WTC11 (cell line): ENCODE results near the gene RUFY2.

ENCODE experiments used
- CBFB ChIP-seq: sonication (generic); formaldehyde crosslinking; IDR thresholded peaks from 2 replicates; pipeline ENCODE4 v1.8.1; 2022; ENCODE audit warnings: mild to moderate bottlenecking, low read depth, missing genetic modification reagents
- CREM ChIP-seq: sonication (generic); formaldehyde crosslinking; IDR thresholded peaks from 2 replicates; pipeline ENCODE4 v1.8.1; 2022; ENCODE audit warnings: mild to moderate bottlenecking, missing genetic modification reagents, moderate library complexity
- CTCF ChIP-seq: fragments of 200-600 bp; IDR thresholded peaks from 2 replicates; pipeline ENCODE4 v1.8.0; 2022; ENCODE audit warnings: antibody characterized with exemption
- HMGXB4 ChIP-seq: sonication (generic); formaldehyde crosslinking; IDR thresholded peaks from 2 replicates; pipeline ENCODE4 v1.8.1; 2023; ENCODE audit warnings: mild to moderate bottlenecking, moderate library complexity, missing genetic modification reagents
- RELA ChIP-seq: sonication (generic); formaldehyde crosslinking; IDR thresholded peaks from 2 replicates; pipeline ENCODE4 v1.8.1; 2022; ENCODE audit warnings: missing genetic modification reagents, mild to moderate bottlenecking, borderline replicate concordance
- SMAD3 ChIP-seq: sonication (generic); formaldehyde crosslinking; IDR thresholded peaks from 2 replicates; pipeline ENCODE4 v1.8.0; 2022; ENCODE audit warnings: missing genetic modification reagents, mild to moderate bottlenecking, borderline replicate concordance
- SMAD4 ChIP-seq: sonication (generic); formaldehyde crosslinking; IDR thresholded peaks from 2 replicates; pipeline ENCODE4 v1.8.0; 2022; ENCODE audit warnings: mild to moderate bottlenecking, missing genetic modification reagents
- USF1 ChIP-seq: sonication (generic); formaldehyde crosslinking; IDR thresholded peaks from 2 replicates; pipeline ENCODE4 v1.8.0; 2022; ENCODE audit warnings: mild to moderate bottlenecking, missing genetic modification reagents
- ZBTB43 ChIP-seq: sonication (generic); formaldehyde crosslinking; IDR thresholded peaks from 2 replicates; pipeline ENCODE4 v1.8.1; 2023; ENCODE audit warnings: mild to moderate bottlenecking, missing genetic modification reagents
- ZNF138 ChIP-seq: sonication (generic); formaldehyde crosslinking; conservative IDR thresholded peaks from 2 replicates; pipeline ENCODE4 v1.8.1; 2022; ENCODE audit warnings: mild to moderate bottlenecking, moderate library complexity, missing genetic modification reagents

GRCh38 chr10:68336754-68337351 is 70.2 kb downstream of the RUFY2 start:
- TF ChIP-seq CTCF (no peak), HMGXB4 (CRISPR knock-in tag) (no peak), USF1 (CRISPR knock-in tag) (no peak), SMAD3 (CRISPR knock-in tag) (no peak), ZBTB43 (CRISPR knock-in tag) (no peak), ZNF138 (CRISPR knock-in tag) (no peak), CREM (CRISPR knock-in tag) (no peak), SMAD4 (no peak), RELA (CRISPR knock-in tag) (no peak), CBFB (CRISPR knock-in tag) (no peak)
